Measurements from ENCODE around the gene CIAPIN1.
"Not testable (repeated sequence)": the region's sequence is repeated elsewhere in the genome, so short reads cannot be mapped to it uniquely, and the experiment has no call there.

CIAPIN1 gene

GRCh38 chr16:57476546-57477410 lies 29.6 kb upstream of the CIAPIN1 start:
- DNase-seq = no peak

- DNase-seq = peak; percentile 94
Observed at GRCh38 chr16:57475711-57476339, 28.6 kb upstream of the CIAPIN1 start.

- no peak for DNase-seq
Observed at GRCh38 chr16:57474671-57475661, 27.8 kb upstream of the CIAPIN1 start.

- no peak for DNase-seq
Observed at GRCh38 chr16:57473906-57474305, 26.7 kb upstream of the CIAPIN1 start.

- no peak for DNase-seq
Observed at GRCh38 chr16:57473176-57473840, 26.1 kb upstream of the CIAPIN1 start.

- DNase-seq = no peak
Observed at GRCh38 chr16:57472665-57473060, 25.5 kb upstream of the CIAPIN1 start.

GRCh38 chr16:57471852-57472664 lies 24.9 kb upstream of the CIAPIN1 start:
- no peak for DNase-seq

- DNase-seq = no peak
Observed at GRCh38 chr16:57471209-57471608, 24.0 kb upstream of the CIAPIN1 start.

GRCh38 chr16:57470711-57471110 lies 23.5 kb upstream of the CIAPIN1 start:
- DNase-seq = no peak

GRCh38 chr16:57469917-57470470 lies 22.8 kb upstream of the CIAPIN1 start:
- no peak for DNase-seq

- DNase-seq = no peak
Observed at GRCh38 chr16:57469046-57469445, 21.9 kb upstream of the CIAPIN1 start.

- no peak for DNase-seq
Observed at GRCh38 chr16:57468346-57468745, 21.2 kb upstream of the CIAPIN1 start.

- no peak for DNase-seq
Observed at GRCh38 chr16:57464523-57464922, 17.3 kb upstream of the CIAPIN1 start.

- no peak for DNase-seq
Observed at GRCh38 chr16:57462978-57463362, 15.8 kb upstream of the CIAPIN1 start.

- DNase-seq = peak; percentile 95
Observed at GRCh38 chr16:57462209-57462977, 15.2 kb upstream of the CIAPIN1 start, which contains the start of gene POLR2C. Gene POLR2C, plus strand, starts transcription at chr16:57462679. Its CDS starts 46 bp downstream, at chr16:57462725.

GRCh38 chr16:57452021-57452420 lies 4.8 kb upstream of the CIAPIN1 start:
- no peak for DNase-seq

- peak; percentile 34 for DNase-seq
Observed at GRCh38 chr16:57446531-57447185, 527 bp downstream of the CIAPIN1 start.

- no peak for DNase-seq
Observed at GRCh38 chr16:57445510-57445909, 1.7 kb downstream of the CIAPIN1 start.

- DNase-seq = no peak
Observed at GRCh38 chr16:57444711-57445110, 2.5 kb downstream of the CIAPIN1 start.

GRCh38 chr16:57440551-57440950 lies 6.6 kb downstream of the CIAPIN1 start:
- DNase-seq = not testable (repeated sequence)

Measured in activated CD4-positive, alpha-beta T cell treated with anti-CD3 and anti-CD28 coated beads, Interleukin-2, Interleukin-6, amounts not matched to agents 100 ng/mL and 50 ng/mL, durations not matched to agents 16 hours and 8 hours (primary cell).